ENCODE measurements around the gene ITSN2.
"Not testable (repeated sequence)": the region's sequence is repeated elsewhere in the genome, so short reads cannot be mapped to it uniquely, and the experiment has no call there.

The ITSN2 gene

GRCh38 chr2:24360050-24360962 lies at the start of gene ITSN2:
TSS of gene ITSN2 (minus strand) at chr2:24360536. CDS start at chr2:24328082, 32,454 bp downstream.
- peak; percentile 76 for DNase-seq (ENCODE audit: low spot score)

DNA sequence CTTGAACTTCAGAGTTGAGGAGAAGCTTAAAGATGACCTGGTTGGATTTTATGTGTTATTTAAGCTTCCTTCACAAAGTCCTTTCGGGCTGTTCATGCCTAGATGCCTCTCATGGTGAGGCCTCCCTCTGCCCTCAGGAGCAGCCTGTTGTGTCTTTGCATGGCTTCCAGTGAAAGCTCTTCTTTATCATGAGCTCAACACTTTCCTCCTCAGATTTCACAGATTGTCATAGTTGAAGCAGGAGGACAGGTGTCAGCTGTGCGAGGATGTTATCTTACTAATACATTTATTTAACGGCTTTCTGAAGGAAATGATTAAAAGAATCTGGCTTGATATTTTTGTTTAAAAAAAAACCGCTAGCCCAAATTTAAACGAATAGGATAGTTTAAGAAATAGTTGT lies 48.8 kb upstream of the ITSN2 start:
- DNase-seq (ENCODE audit: low spot score), result no peak

GRCh38 chr2:24408704-24409103 lies 48.4 kb upstream of the ITSN2 start:
- not testable (repeated sequence) for DNase-seq (ENCODE audit: low spot score)

GRCh38 chr2:24404491-24404921 lies 44.2 kb upstream of the ITSN2 start:
- no peak for DNase-seq (ENCODE audit: low spot score)

GRCh38 chr2:24403832-24404212 lies 43.5 kb upstream of the ITSN2 start:
- DNase-seq (ENCODE audit: low spot score), result no peak

GRCh38 chr2:24403168-24403831 lies 43.0 kb upstream of the ITSN2 start:
- DNase-seq (ENCODE audit: low spot score), result no peak

DNA sequence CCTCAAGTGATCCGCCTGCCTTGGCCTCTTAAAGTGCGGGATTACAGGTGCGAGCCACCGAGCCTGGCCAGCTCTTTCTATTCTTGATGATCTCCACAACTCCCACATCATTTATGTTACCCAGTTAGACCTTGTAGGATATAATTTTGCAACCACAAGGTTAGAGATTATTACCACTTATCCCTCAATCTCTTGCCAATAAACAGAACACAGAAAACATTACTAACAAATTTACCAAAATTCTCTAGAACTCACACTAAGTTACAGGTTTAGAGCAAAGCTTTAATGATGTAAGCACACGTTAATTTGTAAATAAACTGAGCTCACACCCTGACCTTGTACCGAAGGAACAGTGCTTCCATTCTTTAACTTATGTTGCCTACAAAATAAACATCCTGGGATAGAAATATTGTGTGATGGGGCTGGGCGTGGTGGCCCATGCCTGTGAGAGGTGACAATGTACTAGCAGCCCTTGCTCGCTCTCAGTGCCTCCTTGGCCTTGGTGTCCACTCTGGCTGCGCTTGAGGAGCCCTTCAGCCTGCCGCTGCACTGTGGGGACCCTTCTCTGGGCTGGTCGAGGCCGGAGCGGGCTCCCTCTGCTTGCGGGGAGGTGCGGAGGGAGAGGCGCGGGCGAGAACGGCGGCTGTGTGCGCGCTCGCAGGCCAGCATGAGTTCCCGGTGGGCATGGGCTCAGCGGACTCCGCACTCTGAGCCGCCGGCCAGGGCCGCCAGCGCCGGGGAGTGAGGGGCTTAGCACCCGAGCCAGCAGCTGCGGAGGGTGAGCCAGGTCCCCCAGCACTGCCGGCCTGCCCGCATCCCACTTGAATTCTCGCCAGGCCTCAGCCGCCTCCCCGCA lies 42.1 kb upstream of the ITSN2 start:
- no peak for DNase-seq (ENCODE audit: low spot score)

DNA sequence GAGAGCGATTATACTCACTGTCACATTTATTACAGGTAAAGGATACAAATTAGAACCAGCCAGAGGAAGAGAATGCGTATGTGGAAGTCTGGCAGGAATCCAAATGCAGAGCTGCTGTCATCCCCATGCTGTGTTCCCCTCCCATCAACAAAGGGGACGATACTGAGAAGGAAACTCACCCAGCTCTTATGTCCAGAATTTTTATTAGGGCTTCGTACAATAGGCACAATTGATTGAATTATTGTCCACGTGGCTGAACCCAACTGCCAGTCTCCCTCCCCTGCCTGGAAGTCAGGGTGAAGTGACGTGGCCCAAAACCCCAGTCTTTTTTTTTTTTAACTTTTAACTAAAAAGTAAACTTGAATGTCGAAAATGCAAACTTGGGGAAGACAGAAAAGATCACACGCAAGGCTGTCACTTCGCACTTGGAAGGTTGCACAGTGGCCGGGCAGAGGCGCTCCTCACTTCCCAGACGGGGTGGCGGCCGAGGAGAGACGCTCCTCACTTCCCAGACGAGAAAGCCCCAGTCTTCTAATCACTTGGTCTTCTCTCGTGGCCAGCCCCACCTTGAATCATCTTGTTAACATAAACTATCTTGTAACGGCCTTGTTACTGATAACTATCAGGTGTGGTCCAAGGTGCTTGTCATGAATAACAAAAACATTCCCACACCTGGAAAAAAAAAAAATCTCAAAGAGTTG lies 40.0 kb upstream of the ITSN2 start:
- no peak for DNase-seq (ENCODE audit: low spot score)

DNA sequence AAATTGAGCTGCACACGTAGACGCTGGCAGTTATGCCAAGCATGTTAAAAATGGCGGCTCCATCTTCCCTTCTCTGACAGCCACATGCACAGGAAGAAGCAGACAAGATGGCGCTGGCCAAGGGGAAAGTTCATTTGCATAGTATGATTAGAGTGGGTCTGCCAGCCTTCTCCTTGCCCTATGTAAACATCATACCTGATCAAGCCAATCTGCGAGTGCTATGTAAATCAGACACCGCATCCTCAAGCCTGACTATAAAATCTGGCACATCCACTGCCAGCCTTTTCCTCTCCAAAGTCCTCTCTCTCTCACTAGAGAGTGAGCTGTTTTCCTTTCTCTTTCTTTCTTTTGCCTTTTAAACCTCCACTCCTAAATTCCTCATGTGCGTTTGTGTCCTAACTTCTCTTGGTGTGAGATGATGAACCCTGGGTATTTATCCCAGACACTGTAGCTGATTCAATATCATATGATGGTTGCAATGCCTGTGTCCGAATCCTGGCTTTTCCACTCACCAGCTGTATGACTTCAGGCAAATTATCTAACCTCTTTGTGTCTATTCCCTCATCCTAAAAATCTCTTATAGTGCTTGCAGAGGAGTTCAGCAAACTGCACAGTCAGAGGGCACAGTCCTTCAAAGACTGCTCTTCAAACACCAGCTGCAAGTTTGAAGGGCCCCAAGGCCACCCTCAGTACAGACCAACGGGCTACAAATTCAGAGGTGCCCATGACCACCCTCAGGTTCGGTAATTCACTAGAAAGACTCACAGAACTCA lies 39.3 kb upstream of the ITSN2 start:
- DNase-seq (ENCODE audit: low spot score), result no peak

DNA sequence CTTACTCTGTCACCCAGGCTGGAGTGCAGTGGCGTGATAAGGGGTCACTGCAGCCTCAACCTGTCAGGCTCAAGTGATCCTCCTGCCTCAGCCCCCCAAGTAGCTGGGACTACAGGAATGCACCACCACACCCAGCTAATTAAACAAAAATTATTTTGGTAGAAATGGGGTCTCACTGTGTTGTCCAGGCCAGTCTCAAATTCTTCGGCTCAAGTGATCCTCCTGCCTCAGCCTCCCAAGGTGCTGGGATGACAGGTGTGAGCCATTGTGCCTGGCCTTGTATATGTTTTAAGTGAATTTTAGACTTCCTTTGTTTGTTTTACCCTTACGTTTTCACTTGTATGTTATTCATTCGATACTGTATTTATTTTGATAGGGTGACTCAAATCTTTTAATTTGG lies 34.7 kb upstream of the ITSN2 start:
- DNase-seq (ENCODE audit: low spot score), result no peak

DNA sequence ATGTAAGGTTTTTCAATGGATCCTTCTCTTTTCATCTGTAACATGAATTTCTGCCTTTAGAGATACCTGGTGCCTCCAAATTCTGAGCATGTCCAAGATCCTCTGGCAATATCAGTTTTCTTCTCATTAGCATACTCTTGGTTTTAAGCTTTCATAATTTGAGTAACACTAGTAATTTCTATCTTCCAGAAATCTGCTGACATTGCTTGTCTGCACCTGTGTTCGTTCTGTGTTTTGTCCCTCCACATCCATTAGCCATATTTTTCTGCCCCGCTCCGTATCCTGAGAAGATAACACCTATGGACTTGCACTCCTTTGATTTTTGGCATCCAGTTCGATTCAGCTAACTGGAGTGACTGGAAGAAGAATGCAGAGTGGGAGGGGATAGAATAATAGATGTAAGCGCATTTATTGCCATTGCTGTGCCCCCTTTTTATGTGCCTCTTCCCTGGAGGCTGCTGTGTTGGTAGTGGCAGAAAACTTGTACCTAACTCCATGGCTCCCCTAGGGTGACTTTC lies 32.3 kb upstream of the ITSN2 start:
- DNase-seq (ENCODE audit: low spot score), result no peak

DNA sequence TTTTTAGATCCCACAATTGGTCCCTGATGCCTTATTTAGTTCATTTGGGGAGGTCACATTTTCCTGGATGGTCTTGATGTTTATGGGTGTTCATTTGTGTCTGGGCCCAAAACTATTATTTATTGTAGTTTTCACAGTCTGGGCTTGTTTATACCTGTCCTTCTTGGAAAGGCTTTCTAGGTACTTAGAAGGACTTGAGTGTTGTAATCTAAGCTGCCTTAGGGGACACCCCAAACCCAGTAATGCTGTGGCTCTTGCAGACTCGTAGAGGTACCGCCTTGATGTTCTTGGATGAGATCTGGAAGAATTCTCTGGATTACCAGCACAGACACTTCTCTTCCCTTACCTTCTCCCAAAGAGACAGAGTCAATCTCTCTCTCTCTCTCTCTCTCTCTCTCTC lies 25.0 kb upstream of the ITSN2 start:
- DNase-seq (ENCODE audit: low spot score), result no peak

GRCh38 chr2:24382363-24383073 lies 22.2 kb upstream of the ITSN2 start:
- DNase-seq (ENCODE audit: low spot score), result peak; percentile 71

DNA sequence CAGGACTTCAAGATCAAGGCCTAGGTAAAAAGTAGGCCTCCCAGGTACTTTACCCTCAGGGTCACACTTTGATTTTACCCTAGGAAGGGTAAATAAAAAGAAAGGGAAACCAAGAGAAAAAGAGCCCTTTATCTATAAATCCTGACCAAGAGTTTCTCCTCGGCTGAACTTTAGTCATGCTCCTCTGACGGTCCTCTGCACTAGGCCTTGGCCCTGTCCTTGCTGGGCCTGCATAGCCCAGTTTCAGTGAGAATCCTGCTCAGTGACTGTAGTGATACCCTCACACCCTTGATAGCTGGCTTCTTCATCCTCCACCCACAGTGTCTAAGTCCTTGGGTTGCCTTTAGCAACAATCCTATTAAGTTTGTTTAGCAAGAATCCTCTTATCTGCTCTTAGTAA lies 20.5 kb upstream of the ITSN2 start:
- no peak for DNase-seq (ENCODE audit: low spot score)

GRCh38 chr2:24375349-24376087 lies 15.2 kb upstream of the ITSN2 start:
- no peak for DNase-seq (ENCODE audit: low spot score)

DNA sequence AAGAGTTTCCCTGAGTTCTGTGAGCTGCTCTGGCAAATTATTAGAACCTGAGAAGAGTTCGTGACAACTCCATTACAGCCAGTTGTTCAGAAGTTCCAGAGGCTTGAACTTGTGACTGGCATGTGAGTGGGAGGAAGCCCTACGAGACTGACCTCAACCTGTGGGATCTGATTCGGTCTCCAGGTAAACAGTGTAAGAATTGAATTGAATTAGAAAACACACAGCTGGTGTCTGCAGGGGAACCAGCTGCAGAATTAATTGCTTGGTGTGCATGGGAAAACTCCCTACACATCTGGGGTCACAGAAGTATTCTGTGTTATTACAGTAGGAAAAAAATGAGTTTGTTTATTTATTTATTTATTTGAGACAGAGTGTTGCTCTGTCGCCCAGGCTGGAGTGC lies 14.0 kb upstream of the ITSN2 start:
- DNase-seq (ENCODE audit: low spot score), result no peak

GRCh38 chr2:24372033-24372432 lies 11.7 kb upstream of the ITSN2 start:
- no peak for DNase-seq (ENCODE audit: low spot score)

DNA sequence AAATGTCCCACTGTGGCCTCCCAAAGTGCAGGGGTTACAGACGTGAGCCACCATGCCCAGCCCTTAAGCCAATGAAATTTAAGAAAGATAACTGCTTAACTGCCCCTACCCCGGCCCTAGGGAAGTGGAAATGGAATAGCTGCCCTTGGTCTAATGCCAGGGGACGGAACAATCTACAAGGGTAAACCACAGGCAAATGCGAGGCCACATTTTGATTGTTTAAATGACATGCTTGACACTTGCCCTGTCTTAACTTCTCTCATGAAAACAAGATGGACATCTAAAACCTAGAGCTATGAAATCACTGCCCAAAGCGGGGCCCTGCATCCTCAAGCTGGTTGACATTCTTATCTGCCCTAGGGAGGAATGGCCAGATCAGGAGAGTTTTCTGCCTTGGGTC lies 5.5 kb upstream of the ITSN2 start:
- DNase-seq (ENCODE audit: low spot score), result no peak

DNA sequence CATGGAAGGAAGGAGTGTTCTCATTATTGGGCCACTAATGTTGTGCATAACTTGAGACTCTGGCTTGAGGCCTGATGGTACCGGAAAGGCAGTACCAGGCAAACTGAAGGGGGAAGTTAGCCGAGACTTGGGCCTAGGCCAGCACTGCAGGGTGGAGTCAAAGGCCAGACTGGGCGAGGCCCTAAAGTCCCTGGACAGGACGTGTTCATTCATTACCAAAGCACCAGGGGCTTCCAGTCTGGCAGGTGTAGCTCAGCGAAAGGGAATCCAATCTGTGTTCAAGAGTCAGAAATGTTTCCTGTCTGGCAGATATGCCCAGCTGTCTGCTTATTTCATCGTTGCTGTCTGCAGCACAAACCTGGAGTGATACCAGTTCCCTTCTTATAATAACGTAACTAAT lies 4.7 kb upstream of the ITSN2 start:
- no peak for DNase-seq (ENCODE audit: low spot score)
